Loucy (cell line): Measurements from ENCODE around the gene N4BP2L2.

Experiments used
- H2AFZ ChIP-seq: fragments of 200-600 bp; sonication (generic); 2 replicates; pipeline ENCODE4 v1.6.0; 2016; ENCODE audit warnings: antibody characterized with exemption, mild to moderate bottlenecking, low read length, moderate library complexity
- H3F3A ChIP-seq: fragments of 200-600 bp; 2 replicates; pipeline ENCODE4 v1.6.0; 2016; ENCODE audit warnings: antibody characterized with exemption, low read depth, mild to moderate bottlenecking
- H3K27me3 ChIP-seq: fragments of 200-600 bp; sonication (generic); 2 replicates; pipeline ENCODE4 v1.6.1; 2014; ENCODE audit warnings: low read length, mild to moderate bottlenecking; ENCODE audit not compliant: insufficient read depth, poor library complexity, severe bottlenecking
- H3K36me3 ChIP-seq: fragments of 200-600 bp; sonication (generic); 2 replicates; pipeline ENCODE4 v1.6.1; 2016; ENCODE audit warnings: low read length; ENCODE audit not compliant: insufficient read depth
- H3K4me1 ChIP-seq: fragments of 200-600 bp; sonication (generic); 2 replicates; pipeline ENCODE4 v1.5.1; 2014; ENCODE audit warnings: low read length, mild to moderate bottlenecking; ENCODE audit not compliant: insufficient read depth, poor library complexity, severe bottlenecking
- H3K4me2 ChIP-seq: fragments of 200-600 bp; sonication (generic); 2 replicates; pipeline ENCODE4 v1.6.0; 2014; ENCODE audit warnings: antibody characterized with exemption, low read length, low read depth, mild to moderate bottlenecking; ENCODE audit not compliant: poor library complexity, severe bottlenecking
- H3K4me3 ChIP-seq: fragments of 200-600 bp; sonication (generic); 2 replicates; pipeline ENCODE4 v1.5.1; 2014; ENCODE audit warnings: low read length, mild to moderate bottlenecking, mixed read lengths; ENCODE audit not compliant: poor library complexity, severe bottlenecking
- H3K79me2 ChIP-seq: fragments of 200-600 bp; sonication (generic); 2 replicates; pipeline ENCODE4 v1.6.1; 2014; ENCODE audit warnings: low read length; ENCODE audit not compliant: insufficient read depth
- H3K9ac ChIP-seq: fragments of 200-600 bp; sonication (generic); 2 replicates; pipeline ENCODE4 v1.6.0; 2014; ENCODE audit warnings: mild to moderate bottlenecking, low read depth, low read length, moderate library complexity; ENCODE audit not compliant: poor library complexity, severe bottlenecking
- H3K9me2 ChIP-seq: fragments of 200-600 bp; sonication (generic); replicated peaks from 2 replicates; pipeline ENCODE4 v1.6.1; 2016; ENCODE audit warnings: low read depth, low read length, mixed read lengths
- H3K9me3 ChIP-seq: fragments of 200-600 bp; sonication (generic); 2 replicates; pipeline ENCODE4 v1.6.1; 2014; ENCODE audit warnings: mild to moderate bottlenecking, antibody characterized with exemption, low read length, low read depth; ENCODE audit not compliant: insufficient read depth
- H4K20me1 ChIP-seq: fragments of 200-600 bp; sonication (generic); 2 replicates; pipeline ENCODE4 v1.6.0; 2014; ENCODE audit warnings: antibody characterized with exemption, low read length, mild to moderate bottlenecking; ENCODE audit not compliant: insufficient read depth, poor library complexity, severe bottlenecking
- CTCF ChIP-seq: fragments of 200-600 bp; sonication (generic); conservative IDR thresholded peaks from 2 replicates; pipeline ENCODE4 v1.5.1; 2014; ENCODE audit warnings: mild to moderate bottlenecking, antibody characterized with exemption, low read length
- EZH2phosphoT487 ChIP-seq: fragments of 200-600 bp; IDR thresholded peaks from 2 replicates; pipeline ENCODE4 v1.6.1; 2018; ENCODE audit warnings: antibody characterized with exemption, mild to moderate bottlenecking, moderate library complexity, borderline replicate concordance

The N4BP2L2 gene

DNA sequence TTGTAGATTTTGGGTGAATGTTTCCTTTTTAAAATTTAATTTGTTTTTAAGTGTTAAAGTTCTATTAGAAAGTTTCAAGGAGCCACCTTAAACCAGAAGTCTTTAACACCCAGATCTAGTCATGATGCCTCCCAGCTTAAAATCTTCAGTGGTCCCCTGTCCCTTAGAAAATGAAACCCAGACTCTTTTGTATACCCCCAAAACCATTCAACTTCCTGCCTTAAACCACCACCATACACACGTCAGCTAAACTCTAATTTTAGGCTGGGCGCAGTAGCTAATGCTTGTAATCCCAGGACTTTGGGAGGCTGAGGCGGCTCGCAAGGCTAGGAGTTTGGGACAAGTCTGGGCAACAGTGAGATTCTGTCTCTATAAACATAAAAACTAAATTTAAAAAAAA is 148.5 kb downstream of the N4BP2L2 start:
- peak overlapping the region; percentile 27 for H3K4me2 ChIP-seq
- H3K9me2 ChIP-seq, result no peaks in the 10 kb centered on the region
- no peaks in the 10 kb centered on the region for H3F3A ChIP-seq
- TF ChIP-seq CTCF (no peak), EZH2phosphoT487 (no peak)
- H3K4me3 ChIP-seq, result peak overlapping the region; percentile 16
- no peak overlapping the region for H2AFZ ChIP-seq
- H4K20me1 ChIP-seq, result no peaks in the 10 kb centered on the region
- H3K9ac ChIP-seq, result peak overlapping the region; percentile 14
- H3K27me3 ChIP-seq, result no peaks in the 10 kb centered on the region
- no peaks in the 10 kb centered on the region for H3K79me2 ChIP-seq
- peaks cover 14% of the 10 kb centered on the region for H3K4me1 ChIP-seq
- H3K9me3 ChIP-seq, result no peaks in the 10 kb centered on the region
- peaks cover 20% of the 10 kb centered on the region; the same call in 1 of the 2 replicates for H3K36me3 ChIP-seq

DNA sequence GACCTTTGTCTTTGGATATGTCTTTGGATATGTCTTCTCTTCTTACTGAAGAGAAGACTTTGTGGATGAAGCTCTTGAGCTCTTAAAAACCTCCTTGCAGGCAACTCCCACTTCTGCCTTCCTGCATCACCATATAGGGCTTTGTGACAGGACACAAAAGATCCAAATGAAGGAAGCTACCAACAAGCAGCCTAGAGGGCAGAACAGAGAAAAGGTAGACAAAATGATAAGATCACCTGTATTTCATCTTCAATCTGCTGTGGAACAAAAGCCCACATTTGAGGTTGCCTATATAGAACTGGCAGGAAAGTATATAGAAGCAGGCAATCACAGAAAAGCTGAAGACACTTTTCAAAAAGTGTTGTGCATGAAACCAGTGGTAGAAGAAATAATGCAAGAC is 153.2 kb downstream of the N4BP2L2 start:
- TF ChIP-seq EZH2phosphoT487 (no peak), CTCF (no peak)
- Histone ChIP-seq H3K36me3 (peaks cover 44% of the 10 kb centered on the region; the same call in 1 of the 2 replicates), H2AFZ (no peak overlapping the region)

DNA sequence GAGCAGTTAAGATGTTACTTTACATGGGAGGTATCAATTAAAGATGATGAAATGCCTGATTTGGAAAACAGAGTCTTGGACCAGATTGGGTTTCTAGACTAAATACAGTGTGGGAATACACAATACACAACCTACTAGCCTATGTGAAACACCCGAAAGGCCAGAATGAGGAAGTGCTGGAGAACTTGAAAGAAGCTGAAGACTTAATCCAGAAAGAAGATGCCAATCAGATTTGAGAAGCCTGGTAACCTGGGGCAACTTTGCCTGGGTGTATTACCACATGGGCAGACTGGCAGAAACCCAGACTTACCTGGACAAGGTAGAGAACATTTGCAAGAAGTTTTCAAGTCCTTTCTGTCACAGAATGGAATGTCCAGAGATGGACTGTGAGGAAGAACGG is 153.9 kb downstream of the N4BP2L2 start:
- H3K36me3 ChIP-seq, result peaks cover 51% of the 10 kb centered on the region; the same call in 1 of the 2 replicates

More for the DNA sequence above, 153.2 kb downstream of the N4BP2L2 start:
- no peak overlapping the region for H3K4me3 ChIP-seq
- no peak overlapping the region for H3K9ac ChIP-seq
- no peaks in the 10 kb centered on the region for H3K79me2 ChIP-seq
- H3K9me3 ChIP-seq, result no peaks in the 10 kb centered on the region
- no peaks in the 10 kb centered on the region for H3K27me3 ChIP-seq
- peaks cover 14% of the 10 kb centered on the region for H3K4me1 ChIP-seq
- H3F3A ChIP-seq, result no peaks in the 10 kb centered on the region
- no peaks in the 10 kb centered on the region for H4K20me1 ChIP-seq
- no peak overlapping the region for H3K4me2 ChIP-seq
- no peaks in the 10 kb centered on the region for H3K9me2 ChIP-seq

More for the DNA sequence above, 153.9 kb downstream of the N4BP2L2 start:
- Histone ChIP-seq H4K20me1 (no peaks in the 10 kb centered on the region), H3K9ac (no peak overlapping the region), H2AFZ (no peak overlapping the region), H3K79me2 (no peaks in the 10 kb centered on the region), H3F3A (no peaks in the 10 kb centered on the region), H3K9me3 (no peaks in the 10 kb centered on the region), H3K9me2 (no peaks in the 10 kb centered on the region), H3K4me2 (no peak overlapping the region), H3K27me3 (no peaks in the 10 kb centered on the region), H3K4me1 (peaks cover 9% of the 10 kb centered on the region), H3K4me3 (no peak overlapping the region)
- TF ChIP-seq EZH2phosphoT487 (no peak), CTCF (no peak)
